Left lobe of liver (tissue), 2 donors: ENCODE data around the gene PIGQ. TPM values are rescaled to one million over a fixed set of nuclear protein-coding genes. Genes with fewer than 3 reads are reported as not detected.

ENCODE experiments used
- ATAC-seq: fragments of 200-7000 bp; cut with Tn5 transposase; one replicate; pipeline ENCODE4 v1.9.1; 2020; ENCODE audit warnings: mild to moderate bottlenecking, moderate library complexity
- DNase-seq: peaks from one replicate; pipeline ENCODE4 v3.0.0-alpha.2; 2020; ENCODE audit warnings: low spot score
- total RNA-seq: library from RNA; stranded (reverse); gene quantifications from one replicate; pipeline ENCODE4 v1.2.1, GENCODE V29; 2021
- donor health status: DM: no; HTN: no; CAD: no; lungs with moderate emphysema.
- donor health status: DM: no; HTN: yes; CAD: no.

PIGQ gene
- total RNA-seq, 1 donor from 2014 or later = 42.1 TPM

GRCh38 chr16:533391-534123 is 36.2 kb upstream of the PIGQ start:
- DNase-seq = peak; percentile 85
- peak; percentile 76 for ATAC-seq

DNA sequence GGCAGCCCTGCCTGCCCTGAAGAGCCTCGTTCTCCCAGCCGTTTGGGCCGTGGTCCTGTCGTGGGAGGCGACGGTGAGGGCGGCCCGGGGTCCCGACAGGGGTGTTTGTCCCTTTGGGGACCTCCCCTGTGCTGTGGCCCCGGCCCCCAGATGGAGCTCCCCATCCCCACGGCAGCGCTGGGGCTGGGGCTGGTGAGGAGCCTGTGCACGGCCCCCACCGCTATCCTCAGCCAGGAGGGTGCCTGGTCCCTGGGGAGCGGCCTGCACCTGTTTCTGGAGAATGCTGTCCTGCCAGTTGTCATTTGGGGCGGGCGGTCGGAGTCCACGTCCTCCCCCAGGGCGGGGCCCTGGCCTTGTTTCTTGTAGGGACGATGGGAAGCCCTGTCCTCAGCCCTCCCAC is 35.6 kb upstream of the PIGQ start:
- DNase-seq = peak; percentile 82
- ATAC-seq = peak; percentile 68

GRCh38 chr16:534856-535445 is 34.8 kb upstream of the PIGQ start:
- ATAC-seq = peak; percentile 68
- DNase-seq = no peak

DNA sequence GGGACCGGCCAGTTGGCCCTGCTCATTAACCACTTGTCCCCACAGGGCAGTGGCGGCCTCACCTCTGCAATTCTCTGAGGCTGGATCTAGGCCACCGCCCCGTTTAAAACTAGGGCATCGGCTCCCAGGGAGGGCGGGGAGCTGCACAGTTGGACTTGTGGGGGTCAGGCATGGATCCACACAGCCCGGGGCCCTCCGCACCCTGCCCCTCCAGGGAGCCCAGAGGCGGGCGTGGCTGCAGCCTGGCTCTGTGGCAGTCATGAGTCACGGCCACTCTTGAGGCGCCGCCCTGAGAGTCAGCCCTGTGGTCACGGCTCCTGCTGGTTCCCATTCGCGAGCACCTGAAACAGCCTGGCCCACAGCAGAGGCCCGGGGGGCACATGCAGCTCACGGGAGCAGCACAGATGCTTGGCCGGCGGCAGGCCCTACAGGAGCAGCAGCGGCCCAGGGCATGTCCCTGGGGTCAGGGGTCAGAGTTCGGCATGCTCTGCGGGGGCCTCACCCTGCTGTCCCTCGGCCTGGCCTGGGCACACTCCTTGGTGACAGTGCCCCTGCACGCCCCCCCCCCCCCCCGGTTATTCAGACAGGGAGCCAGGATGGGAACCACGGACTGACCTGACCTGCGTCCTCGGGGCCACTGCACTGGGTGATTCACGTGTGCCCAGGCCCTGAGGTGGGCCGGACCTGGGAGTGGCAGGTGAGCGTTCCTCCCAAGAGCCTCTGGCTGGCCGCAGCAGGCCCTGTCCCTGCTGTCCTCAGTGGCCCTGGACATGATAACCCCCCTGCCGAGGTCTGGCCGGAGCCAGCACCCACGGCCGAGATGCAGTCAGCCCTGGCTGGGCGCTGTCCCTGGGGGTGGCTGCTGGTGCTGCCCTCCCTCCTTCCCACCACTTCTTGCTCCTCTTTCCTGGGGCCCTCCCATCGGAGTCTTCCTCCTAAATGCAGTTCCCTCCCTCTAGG is 34.0 kb upstream of the PIGQ start:
- ATAC-seq (peak; percentile 33), DNase-seq (peak; percentile 82)

DNA sequence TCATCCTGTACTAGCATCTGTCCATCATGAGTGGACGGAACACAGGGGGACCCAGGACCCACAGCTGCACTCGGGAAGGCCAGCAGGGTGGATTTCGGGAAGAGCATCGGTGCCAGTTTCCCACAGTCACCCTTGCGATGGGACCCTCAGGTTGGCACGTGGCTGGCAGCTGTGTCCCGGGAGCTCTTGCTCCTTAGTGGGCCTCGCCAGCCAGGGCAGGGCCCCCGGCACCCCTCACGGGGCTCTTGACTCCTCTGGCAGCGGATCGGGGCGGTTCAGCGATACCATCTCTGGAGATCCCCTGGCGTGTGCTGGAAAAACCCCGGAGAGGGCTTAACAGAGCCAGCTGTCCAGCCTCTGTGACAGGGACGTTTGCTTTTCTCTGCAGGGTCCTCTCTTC is 33.0 kb upstream of the PIGQ start:
- DNase-seq (no peak), ATAC-seq (no peak)

DNA sequence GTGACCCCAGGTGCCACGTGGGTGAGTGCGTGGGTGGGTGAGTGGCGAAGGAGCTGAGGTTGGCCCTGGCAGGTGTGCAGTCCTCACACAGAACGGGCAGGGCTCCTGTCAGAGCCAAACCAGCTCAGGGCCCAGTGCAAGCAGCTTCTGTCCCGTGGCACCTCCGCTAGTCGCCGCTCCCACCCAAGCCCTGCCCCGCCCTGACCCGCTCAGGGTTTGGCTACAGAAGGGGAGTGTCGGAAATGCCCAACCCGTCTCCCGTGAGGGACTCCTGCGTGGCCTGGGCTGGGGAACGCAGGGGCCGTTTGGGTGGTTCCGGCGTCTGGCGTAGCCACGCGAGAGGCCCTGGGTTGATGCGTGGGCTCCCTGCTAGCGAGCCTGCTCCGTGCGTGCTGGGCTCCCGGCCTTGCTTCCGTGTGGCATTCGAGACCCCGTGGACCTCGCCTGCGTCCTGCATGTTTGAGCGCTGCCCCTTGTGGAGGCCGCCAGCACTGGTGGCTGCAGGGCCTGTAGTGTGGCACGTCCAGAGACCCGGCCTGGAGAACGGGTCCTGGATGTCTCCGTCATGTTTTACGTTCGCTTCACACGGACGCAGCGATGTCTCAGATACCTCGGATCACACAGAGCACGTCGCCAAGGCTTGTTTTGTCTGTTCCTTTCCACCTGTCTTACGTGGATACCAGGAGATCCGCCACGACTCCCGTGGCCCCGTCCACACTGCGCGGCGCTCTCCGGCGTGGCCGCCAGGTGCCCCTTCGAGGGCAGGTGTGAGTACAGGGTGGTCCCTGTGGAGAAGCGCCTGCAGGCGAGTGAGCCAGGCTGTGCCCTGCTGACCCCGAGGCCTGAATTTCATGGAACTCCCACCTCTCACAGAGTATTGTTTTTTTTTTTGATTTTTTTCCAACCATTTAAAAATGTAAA is 32.1 kb upstream of the PIGQ start:
- DNase-seq (no peak), ATAC-seq (no peak)

DNA sequence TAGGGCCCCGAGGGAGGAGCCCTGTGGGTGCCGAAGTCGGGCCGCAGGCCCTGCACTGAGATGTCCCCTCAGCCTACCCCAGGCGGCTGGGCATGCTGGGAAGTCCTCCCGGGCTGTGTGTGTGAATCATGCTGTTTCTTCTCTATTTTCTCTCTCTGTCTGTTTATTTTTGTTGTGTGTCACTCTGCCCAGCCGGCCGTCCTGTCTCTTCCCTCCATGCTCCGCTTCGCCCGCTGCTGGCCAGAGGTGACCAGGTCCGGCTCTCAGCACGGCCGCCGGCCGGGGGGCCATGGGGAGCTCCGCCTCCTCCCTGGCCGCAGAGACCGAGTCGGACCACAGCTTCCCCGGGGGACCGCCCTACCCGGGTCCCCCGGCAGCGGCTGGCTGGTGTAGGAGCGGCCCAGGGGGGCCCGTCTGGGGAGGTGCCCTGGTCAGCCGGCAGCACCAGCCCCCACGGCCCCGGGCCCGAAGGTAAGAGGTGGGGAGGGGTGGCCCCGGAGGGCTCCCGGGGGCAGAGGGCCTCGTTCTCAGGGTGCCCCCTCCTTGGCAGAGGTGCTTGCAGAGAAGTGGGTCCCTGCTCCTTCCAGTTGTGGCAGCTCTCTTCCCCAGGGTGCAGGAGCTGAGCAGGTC is 29.8 kb upstream of the PIGQ start:
- DNase-seq (no peak), ATAC-seq (no peak)

- DNase-seq = no peak
- ATAC-seq = no peak
Observed at GRCh38 chr16:540645-541340, 29.0 kb upstream of the PIGQ start.

- ATAC-seq (peak; percentile 87), DNase-seq (peak; percentile 89)
Observed at GRCh38 chr16:543301-544164, 26.2 kb upstream of the PIGQ start.

- no peak for ATAC-seq
Observed at GRCh38 chr16:544517-544916, 25.3 kb upstream of the PIGQ start.

DNA sequence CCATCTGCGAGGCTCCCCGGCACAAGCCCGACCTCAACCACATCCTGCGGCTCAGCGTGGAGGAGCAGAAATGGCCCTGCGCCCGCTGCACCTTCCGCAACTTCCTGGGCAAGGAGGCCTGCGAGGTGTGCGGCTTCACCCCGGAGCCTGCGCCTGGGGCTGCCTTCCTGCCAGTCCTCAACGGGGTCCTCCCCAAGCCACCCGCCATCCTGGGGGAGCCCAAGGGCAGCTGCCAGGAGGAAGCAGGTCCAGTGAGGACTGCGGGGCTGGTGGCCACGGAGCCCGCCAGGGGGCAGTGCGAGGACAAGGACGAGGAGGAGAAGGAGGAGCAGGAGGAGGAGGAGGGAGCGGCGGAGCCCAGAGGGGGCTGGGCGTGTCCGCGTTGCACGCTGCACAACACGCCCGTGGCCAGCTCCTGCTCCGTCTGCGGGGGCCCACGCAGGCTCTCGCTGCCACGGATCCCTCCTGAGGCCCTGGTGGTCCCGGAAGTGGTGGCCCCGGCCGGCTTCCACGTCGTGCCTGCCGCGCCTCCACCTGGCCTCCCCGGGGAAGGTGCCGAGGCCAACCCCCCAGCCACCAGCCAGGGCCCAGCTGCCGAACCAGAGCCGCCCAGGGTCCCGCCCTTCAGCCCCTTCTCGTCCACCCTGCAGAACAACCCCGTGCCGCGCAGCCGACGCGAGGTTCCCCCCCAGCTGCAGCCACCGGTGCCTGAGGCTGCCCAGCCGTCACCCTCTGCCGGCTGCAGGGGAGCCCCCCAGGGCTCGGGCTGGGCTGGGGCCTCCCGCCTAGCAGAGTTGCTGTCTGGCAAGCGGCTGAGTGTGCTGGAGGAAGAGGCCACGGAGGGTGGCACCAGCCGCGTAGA is 22.6 kb upstream of the PIGQ start:
- DNase-seq = no peak
- ATAC-seq = no peak

More at GRCh38 chr16:544517-544916, 25.3 kb upstream of the PIGQ start:
- DNase-seq = no peak

- no peak for DNase-seq
- ATAC-seq = no peak
Observed at GRCh38 chr16:548586-548985, 21.2 kb upstream of the PIGQ start.

GRCh38 chr16:549544-550263 is 20.1 kb upstream of the PIGQ start:
- ATAC-seq (no peak), DNase-seq (no peak)

DNA sequence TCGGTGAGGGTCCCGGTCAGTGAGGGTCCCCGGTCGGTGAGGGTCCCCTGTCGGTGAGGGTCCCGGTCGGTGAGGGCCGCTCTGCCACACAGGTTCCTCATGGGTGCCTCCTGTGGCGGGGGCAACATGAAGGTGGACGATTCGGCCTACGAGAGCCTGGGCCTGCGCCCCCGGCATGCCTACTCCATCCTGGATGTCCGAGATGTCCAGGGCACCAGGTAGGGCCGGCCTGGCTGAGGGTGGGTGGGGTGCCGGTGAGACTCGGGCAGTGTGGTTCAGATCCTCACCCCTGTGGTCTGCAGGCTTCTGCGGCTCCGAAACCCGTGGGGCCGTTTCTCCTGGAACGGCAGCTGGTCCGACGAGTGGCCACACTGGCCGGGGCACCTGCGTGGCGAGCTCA is 18.6 kb upstream of the PIGQ start:
- DNase-seq (no peak), ATAC-seq (no peak)

- DNase-seq (no peak), ATAC-seq (no peak)
Observed at GRCh38 chr16:552171-552570, 17.6 kb upstream of the PIGQ start.

DNA sequence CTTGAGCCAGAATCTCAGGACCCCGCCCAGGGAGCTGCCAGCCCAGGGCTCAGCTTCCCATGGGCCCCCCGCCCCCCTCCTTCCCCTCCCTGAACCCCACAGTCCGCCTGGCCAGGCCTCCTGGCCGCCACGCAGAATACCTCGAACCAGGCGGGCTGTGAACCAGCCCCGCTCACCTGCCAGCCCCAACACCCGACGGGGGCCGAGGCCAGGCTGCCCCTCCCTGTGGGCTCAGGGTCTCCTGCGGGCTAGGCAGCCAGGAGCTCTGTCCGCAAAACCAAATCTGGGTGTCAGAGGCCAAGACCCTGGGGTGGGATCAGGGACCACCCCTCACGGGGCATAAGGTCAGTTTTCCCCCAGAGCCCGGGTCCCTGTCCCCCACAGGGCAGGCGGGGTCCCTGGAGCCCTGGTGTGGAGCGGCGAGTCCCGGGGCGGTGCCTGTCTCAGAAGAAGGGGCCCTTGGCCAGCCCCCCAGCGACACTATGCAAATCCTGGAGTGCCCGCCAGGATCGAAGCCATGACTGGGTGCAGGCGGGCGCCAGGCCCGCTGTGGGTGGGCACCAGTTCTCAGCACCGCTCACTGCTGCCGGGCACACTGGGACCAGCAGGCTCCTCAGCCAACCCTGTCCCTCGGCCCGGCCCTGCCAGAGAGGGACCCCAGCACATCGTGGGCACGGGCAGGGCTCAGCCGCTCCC is 16.0 kb upstream of the PIGQ start:
- DNase-seq (no peak), ATAC-seq (no peak)
